Measurements from ENCODE around the gene BOK. TPM values are rescaled to one million over a fixed set of nuclear protein-coding genes. Genes with fewer than 3 reads are reported as not detected.

The BOK gene
- 13.4 and 14.5 TPM in 2 replicates for total RNA-seq

DNA sequence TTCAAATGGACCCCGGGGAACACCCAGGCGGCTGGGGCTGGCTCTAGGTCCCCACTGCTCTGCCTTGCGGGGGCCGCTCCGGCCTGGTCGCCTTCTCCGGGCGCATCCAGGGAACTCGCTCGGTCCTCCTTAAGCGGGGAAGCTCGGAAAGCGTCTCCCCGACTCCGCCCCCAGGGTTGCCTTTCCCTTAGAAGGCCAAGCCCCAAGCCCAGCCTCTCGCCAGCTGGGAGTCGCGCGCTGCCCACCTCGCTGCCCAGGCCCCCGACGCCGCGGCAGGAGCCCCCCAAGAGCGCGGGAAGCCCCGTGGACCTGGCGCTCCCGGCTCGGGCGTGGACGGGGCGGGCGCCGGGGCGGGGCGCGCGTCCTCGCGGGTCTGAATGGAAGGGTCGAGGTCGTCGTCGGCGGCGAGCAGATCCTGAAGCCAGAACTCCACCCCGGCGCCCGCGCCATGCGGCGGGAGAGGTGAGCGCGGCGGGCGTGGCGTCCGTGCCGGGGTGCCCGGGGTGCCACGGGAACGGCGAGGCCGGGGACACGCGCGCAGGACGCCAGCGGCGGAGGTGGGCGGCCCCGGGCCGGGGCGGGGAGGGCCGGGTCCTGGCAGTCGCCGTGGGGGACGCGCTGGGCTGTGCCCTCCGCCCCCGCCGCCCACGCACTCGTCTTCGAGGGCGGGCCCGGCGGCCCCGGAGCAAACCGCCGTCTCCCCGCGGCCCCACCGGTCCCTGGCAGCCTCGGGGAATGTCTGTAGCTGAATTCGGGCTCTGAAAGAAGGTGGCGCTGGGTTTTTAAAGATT lies at the start of gene BOK:
Gene BOK (plus strand): TSS at position 214 of the 791 bp plus-strand sequence. CDS start 739 bp downstream, outside the sequence.

Other genes with a start within 250 kb of the BOK start
- 1,582 and 1,585 TPM in 2 replicates for gene HDLBP, start 243.1 kb upstream of the BOK start, total RNA-seq
- gene SEPTIN2, start 242.8 kb upstream of the BOK start, total RNA-seq, result 452 and 457 TPM in 2 replicates
- gene FARP2, start 202.5 kb upstream of the BOK start, total RNA-seq, result 40.2 and 49.1 TPM in 2 replicates
- 189 and 239 TPM in 2 replicates for gene STK25, start 50.2 kb upstream of the BOK start, total RNA-seq
- 29.3 and 43.5 TPM in 2 replicates for gene THAP4, start 78.4 kb downstream of the BOK start, total RNA-seq
- gene ATG4B, start 78.9 kb downstream of the BOK start, total RNA-seq, result 57.5 and 74.7 TPM in 2 replicates
- 12.4 and 14.7 TPM in 2 replicates for gene DTYMK, start 128.1 kb downstream of the BOK start, total RNA-seq
- 35.1 and 40.1 TPM in 2 replicates for gene ING5, start 143.3 kb downstream of the BOK start, total RNA-seq
- gene D2HGDH, start 175.9 kb downstream of the BOK start, total RNA-seq, result 19.2 and 27.4 TPM in 2 replicates
- 0.33 and 0.46 TPM in 2 replicates for gene GAL3ST2, start 218.1 kb downstream of the BOK start, total RNA-seq

All from smooth muscle cell of the pulmonary artery (primary cell).